ENCODE results near the gene VOPP1.

The VOPP1 gene

DNA sequence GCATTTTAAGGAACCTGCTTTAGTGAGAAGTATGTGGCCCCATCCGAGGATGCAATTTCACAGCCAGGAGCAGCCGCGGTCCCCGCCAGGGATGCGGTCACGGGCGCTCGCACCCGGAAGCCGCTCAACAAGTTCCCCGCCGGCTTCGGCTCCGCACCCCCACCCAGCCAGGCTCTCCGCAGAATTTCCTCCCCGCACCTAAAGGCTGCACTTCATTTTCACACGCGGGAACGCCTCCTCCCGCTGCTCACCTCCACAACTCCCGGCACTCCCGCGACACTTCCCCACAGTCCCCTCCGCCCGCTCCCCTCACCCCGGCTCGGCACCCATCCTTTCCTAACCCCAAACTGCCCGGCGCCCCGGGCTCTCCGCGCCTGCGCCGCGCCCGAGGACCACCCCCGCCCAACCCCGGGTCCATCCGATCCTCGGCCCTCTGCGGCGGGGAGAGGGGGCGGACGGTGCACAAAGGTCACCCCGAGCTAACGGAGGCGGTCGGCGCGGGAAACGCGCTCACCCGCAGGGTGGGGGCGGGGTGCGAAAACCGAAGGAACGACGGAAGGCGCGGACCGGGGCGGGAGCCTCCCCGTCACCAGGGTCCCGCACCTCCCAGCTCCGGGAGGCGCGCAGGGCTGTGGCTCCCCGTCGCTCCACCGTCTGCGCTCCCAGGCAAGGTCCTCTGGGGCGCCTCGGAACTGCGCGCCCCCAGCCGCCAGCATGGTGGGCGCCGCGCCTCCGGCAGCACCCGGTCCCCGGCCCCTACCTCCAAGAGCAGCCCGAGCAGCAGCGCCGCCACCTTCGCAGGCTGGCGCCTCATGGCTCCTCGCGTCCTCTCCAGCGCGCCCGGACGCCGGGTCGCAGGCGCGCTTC lies 558 bp downstream of the VOPP1 start:
- DNase-seq (ENCODE audit: low spot score in 2 of 2), result peak; percentile 26 to 69
- Histone ChIP-seq H3K36me3 (replicated peaks) (no peaks in the 10 kb centered on the region), H3K27me3 (ENCODE audit: low read depth) (no peaks in the 10 kb centered on the region), H3K4me1 (peaks cover 27% of the 10 kb centered on the region), H3K4me3 (peak overlapping the region; percentile 78), H3K9me3 (no peaks in the 10 kb centered on the region)
- in situ Hi-C loops (cut with MboI; ENCODE audit: low sequenced_read_pairs), result loop anchor here (25.0 kb wide), 1 partner anchor 809 kb away; the partner anchor contains the start of gene SEC61G

DNA sequence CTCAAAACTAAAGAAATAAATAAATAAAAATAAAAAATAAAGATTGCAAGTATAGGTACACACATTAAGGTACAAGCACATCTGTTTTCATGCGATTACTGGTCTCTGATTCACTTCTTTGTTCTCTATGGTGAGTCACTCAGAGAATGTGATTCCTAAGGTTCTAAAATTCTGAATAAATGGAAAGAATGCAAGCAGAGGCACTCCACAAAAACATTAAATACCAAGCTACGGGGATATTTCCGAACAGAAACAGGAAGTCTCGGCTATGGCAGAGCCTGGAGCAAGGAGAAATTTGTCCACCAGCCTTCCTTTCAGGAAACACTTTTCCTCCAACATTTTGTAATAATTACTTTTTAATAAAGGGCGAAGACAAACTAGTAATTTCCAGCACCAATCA lies 1.4 kb downstream of the VOPP1 start:
- in situ Hi-C loops (cut with MboI; ENCODE audit: low sequenced_read_pairs), result loop anchor here (25.0 kb wide), 1 partner anchor 809 kb away; the partner anchor contains the start of gene SEC61G
- peak in 1 of 2 experiments; percentile 30 for DNase-seq (ENCODE audit: low spot score in 2 of 2)
- no peaks in the 10 kb centered on the region; the same call in 1 of the 2 replicates for H3K9me3 ChIP-seq
- peak overlapping the region; percentile 78 for H3K4me3 ChIP-seq
- no peaks in the 10 kb centered on the region for H3K36me3 ChIP-seq (replicated peaks)
- no peaks in the 10 kb centered on the region for H3K27me3 ChIP-seq (ENCODE audit: low read depth)
- H3K4me1 ChIP-seq, result peaks cover 27% of the 10 kb centered on the region

DNA sequence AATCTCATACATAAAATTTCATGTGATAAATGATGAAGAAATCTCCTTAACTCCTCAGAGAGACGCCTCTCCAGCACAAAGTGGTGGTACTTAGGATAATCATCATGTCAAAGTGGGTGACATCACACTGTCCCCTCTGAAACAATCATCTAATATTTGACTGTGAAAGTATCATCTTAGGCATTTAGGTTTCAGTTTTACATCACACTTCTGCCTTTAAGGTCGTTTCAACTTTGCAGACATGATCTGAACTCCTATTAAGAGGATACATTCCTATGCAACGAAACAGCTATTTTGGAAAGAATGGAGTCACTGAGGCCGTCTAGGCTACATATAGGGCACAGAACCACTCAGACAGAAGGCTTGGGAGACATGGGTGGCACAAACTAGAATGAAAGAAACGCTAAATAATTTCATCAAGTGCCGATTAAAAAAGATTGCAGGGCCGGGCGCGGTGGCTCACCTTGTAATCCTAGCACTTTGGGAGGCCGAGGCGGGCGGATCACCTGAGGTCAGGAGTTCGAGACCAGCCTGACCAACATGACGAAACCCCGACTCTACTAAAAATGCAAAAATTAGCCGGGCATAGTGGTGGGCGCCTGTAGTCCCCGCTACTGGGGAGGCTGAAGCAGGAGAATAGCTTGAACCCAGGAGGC lies 2.0 kb downstream of the VOPP1 start:
- Histone ChIP-seq H3K9me3 (no peaks in the 10 kb centered on the region; the same call in 1 of the 2 replicates), H3K36me3 (replicated peaks) (no peaks in the 10 kb centered on the region), H3K27me3 (ENCODE audit: low read depth) (no peaks in the 10 kb centered on the region), H3K4me1 (peaks cover 27% of the 10 kb centered on the region), H3K4me3 (peak overlapping the region; percentile 78)
- in situ Hi-C loops (cut with MboI; ENCODE audit: low sequenced_read_pairs), result loop anchor here (25.0 kb wide), 1 partner anchor 808 kb away; the partner anchor contains the start of gene SEC61G
- no peak for DNase-seq (ENCODE audit: low spot score in 2 of 2)

DNA sequence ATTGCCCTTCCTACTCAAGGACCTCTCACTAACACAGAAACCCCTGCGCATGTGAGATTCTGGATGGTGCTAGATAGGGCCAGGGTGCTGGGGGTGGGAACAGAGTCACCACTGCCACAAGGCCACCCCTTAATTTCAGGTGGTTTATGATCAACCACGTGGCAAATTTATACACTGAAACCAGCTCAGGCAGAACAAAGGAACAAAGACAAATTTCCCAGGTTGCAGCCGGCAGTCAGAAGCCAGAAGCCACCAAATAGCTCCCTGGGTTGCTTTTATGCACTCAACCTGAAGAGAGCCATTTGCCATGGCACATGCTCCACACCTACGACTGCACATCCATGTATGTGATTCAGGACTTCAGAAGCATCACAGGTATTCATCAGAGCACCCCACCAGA lies 2.5 kb downstream of the VOPP1 start:
- no peak for DNase-seq (ENCODE audit: low spot score in 2 of 2)
- in situ Hi-C loops (cut with MboI; ENCODE audit: low sequenced_read_pairs), result loop anchor here (25.0 kb wide), 1 partner anchor 807 kb away; the partner anchor contains the start of gene SEC61G
- peaks cover 27% of the 10 kb centered on the region for H3K4me1 ChIP-seq
- H3K4me3 ChIP-seq, result no peak overlapping the region
- no peaks in the 10 kb centered on the region for H3K36me3 ChIP-seq (replicated peaks)
- no peaks in the 10 kb centered on the region; the same call in 1 of the 2 replicates for H3K9me3 ChIP-seq
- H3K27me3 ChIP-seq (ENCODE audit: low read depth), result no peaks in the 10 kb centered on the region

DNA sequence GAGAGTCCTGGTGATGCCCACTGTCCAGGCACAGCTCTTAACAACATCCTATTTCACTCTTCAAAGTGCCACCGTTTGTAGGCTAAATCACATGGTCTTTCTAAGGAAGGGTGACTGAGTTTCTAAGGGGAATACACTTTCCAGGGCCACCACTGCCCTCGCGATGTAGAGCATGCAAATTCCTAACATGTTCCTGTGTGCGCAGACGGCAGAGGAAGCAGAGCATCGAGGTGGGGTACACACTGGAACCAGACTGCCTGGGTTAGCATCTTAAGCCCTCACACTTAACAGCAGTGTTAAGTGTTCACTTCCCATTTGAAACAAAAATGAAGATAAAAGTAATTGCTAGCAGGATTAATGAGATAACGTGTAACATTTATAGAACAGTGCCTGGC lies 3.0 kb downstream of the VOPP1 start:
- Histone ChIP-seq H3K27me3 (ENCODE audit: low read depth) (no peaks in the 10 kb centered on the region), H3K9me3 (no peaks in the 10 kb centered on the region; the same call in 1 of the 2 replicates), H3K4me1 (peaks cover 27% of the 10 kb centered on the region), H3K4me3 (no peak overlapping the region), H3K36me3 (replicated peaks) (no peaks in the 10 kb centered on the region)
- no peak for DNase-seq (ENCODE audit: low spot score in 2 of 2)
- in situ Hi-C loops (cut with MboI; ENCODE audit: low sequenced_read_pairs), result loop anchor here (25.0 kb wide), 1 partner anchor 807 kb away; the partner anchor contains the start of gene SEC61G

DNA sequence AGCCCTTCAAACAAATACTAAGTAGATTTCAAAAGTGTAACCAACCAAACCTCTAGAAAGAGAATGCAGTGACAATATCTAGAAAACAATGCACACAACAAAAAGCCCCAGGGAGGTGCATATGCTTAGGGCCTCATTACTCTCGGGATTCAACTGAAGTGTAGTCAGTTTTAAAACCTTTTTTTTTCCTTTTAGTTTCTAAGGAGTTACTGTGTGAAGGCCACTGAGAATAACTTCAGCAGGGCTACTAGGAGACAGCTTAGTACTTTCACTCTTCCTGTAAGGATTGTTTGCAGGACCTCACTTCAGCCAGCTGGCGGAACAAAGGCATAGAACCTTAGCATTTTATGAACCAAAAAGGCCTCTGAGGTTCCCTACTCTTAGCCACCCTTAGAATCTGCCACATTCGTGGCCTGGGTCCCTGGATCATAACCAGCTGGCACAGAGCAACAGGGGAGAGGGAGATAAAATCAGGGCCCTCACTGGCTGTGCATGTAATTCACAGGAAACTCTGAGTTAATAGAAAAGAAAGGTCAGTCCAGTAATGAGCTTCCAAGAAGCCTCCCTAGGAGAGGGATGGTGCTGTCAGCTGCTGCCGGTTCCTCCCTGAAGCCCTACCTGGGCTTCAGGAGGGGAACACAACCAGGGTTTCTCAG lies 3.6 kb downstream of the VOPP1 start:
- no peaks in the 10 kb centered on the region; the same call in 1 of the 2 replicates for H3K9me3 ChIP-seq
- in situ Hi-C loops (cut with MboI; ENCODE audit: low sequenced_read_pairs), result loop anchor here (25.0 kb wide), 1 partner anchor 806 kb away; the partner anchor contains the start of gene SEC61G
- H3K4me1 ChIP-seq, result peaks cover 22% of the 10 kb centered on the region
- H3K36me3 ChIP-seq (replicated peaks), result no peaks in the 10 kb centered on the region
- H3K4me3 ChIP-seq, result no peak overlapping the region
- no peak for DNase-seq (ENCODE audit: low spot score in 2 of 2)
- no peaks in the 10 kb centered on the region for H3K27me3 ChIP-seq (ENCODE audit: low read depth)

DNA sequence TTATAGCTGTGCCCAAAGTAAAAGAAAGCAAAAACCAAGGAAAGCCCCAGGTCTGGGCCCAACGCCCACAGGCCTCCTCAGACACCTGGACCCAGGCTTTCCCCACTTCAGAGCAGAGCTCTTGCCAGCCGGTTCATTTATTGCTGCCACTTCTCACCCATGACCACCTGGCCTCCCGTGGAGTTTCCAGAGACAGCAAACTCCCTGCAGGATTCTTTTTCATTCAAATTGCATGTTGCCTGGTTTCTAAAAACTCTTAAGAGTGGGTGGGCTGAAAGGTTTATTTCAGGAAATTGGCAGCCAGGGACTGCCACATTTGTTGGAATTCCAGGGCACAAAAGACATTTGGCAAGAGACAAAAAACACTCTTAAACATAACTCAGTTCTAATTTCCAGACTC lies 4.7 kb downstream of the VOPP1 start:
- Histone ChIP-seq H3K4me3 (no peak overlapping the region), H3K4me1 (peaks cover 12% of the 10 kb centered on the region), H3K36me3 (replicated peaks) (no peaks in the 10 kb centered on the region), H3K9me3 (no peaks in the 10 kb centered on the region; the same call in 1 of the 2 replicates), H3K27me3 (ENCODE audit: low read depth) (no peaks in the 10 kb centered on the region)
- DNase-seq (ENCODE audit: low spot score in 2 of 2), result no peak
- in situ Hi-C loops (cut with MboI; ENCODE audit: low sequenced_read_pairs), result loop anchor here (25.0 kb wide), 1 partner anchor 805 kb away; the partner anchor contains the start of gene SEC61G

DNA sequence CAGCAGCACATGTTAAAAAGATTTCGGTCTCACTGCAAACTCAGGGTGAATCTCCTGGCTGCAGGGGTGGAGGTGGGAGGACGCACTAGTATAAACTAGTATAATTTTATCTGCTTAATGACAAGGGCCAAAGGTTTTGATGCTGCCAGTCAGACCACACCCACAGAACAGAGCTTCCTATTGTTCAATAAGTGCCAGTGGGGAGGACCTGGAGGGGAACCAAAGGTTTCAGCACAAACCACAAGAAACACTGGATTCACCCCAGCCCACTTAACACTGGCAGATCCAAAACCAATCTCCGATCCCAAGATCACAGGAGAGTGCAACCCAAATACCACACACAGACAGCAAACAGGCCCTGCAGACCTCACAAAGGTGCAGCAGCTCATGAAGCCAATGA lies 6.6 kb downstream of the VOPP1 start:
- Histone ChIP-seq H3K27me3 (ENCODE audit: low read depth) (no peaks in the 10 kb centered on the region), H3K36me3 (replicated peaks) (no peaks in the 10 kb centered on the region), H3K9me3 (no peaks in the 10 kb centered on the region; the same call in 1 of the 2 replicates), H3K4me3 (no peak overlapping the region), H3K4me1 (peaks cover 12% of the 10 kb centered on the region)
- DNase-seq (ENCODE audit: low spot score in 2 of 2), result no peak
- in situ Hi-C loops (cut with MboI; ENCODE audit: low sequenced_read_pairs), result loop anchor here (25.0 kb wide), 1 partner anchor 803 kb away; the partner anchor contains the start of gene SEC61G

DNA sequence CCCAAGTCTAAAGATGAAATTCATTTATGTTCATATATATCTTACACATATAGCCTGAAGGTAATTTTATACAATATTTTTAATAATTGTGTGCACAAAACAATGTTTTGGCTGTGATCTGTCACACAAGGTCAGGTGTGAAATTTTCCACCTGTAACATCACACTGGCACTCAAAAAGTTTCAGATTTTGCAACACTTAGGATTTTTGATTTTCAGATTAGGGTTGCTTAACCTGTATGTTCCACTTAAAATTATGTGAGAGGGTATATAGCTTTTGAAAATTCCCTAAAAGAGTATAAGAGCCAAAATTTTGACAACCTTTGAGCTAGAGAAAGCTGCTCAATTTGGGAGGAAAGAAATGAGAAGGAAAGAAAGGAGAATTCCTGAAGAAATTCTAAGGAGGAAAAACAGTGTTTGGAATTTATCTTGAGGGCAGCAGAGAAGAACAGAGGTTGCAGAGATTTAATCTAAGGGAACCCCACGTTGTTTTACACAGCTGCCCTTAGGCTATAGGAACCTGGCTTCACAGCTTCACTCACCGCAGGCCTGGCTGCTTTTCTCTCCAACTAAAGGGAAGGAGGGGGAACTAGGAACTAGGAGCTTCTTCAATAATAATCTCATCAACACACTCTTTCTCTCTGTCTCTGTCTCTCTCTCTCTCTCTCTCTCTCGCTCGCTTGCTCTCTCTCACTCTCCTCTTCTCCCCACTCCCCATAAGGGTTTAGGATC lies 8.5 kb downstream of the VOPP1 start:
- H3K4me1 ChIP-seq, result peaks cover 3% of the 10 kb centered on the region

DNA sequence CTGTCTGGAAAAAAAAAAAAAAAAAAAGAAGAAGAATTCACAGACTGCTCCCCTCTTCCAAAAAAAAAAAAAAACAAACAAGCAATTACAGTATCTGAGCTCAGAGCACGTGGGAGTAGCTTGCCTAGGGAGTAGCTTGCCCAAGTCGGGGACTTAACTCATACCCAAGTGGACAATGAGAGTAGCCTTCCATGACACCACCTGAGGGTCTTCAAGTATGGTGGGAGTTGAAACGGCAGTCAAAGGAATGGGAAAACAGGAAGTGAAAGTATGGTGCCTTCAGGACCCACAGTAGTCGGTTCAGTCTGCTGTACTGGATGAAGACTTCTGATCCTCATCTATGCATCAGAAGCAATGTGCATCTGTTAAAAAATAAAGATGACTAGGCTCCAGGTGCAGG lies 10.6 kb downstream of the VOPP1 start:
- Histone ChIP-seq H3K9me3 (no peaks in the 10 kb centered on the region; the same call in 1 of the 2 replicates), H3K4me1 (peaks cover 7% of the 10 kb centered on the region; the same call in 1 of the 2 replicates), H3K27me3 (ENCODE audit: low read depth) (no peaks in the 10 kb centered on the region), H3K4me3 (no peak overlapping the region), H3K36me3 (replicated peaks) (no peaks in the 10 kb centered on the region)
- in situ Hi-C loops (cut with MboI; ENCODE audit: low sequenced_read_pairs), result loop anchor here (25.0 kb wide), 1 partner anchor 799 kb away; the partner anchor contains the start of gene SEC61G
- DNase-seq (ENCODE audit: low spot score in 2 of 2), result no peak

More for the DNA sequence above, 8.5 kb downstream of the VOPP1 start:
- in situ Hi-C loops (cut with MboI; ENCODE audit: low sequenced_read_pairs), result loop anchor here (25.0 kb wide), 1 partner anchor 801 kb away; the partner anchor contains the start of gene SEC61G
- Histone ChIP-seq H3K9me3 (no peaks in the 10 kb centered on the region; the same call in 1 of the 2 replicates), H3K27me3 (ENCODE audit: low read depth) (no peaks in the 10 kb centered on the region), H3K4me3 (no peak overlapping the region), H3K36me3 (replicated peaks) (no peaks in the 10 kb centered on the region)
- DNase-seq (ENCODE audit: low spot score in 2 of 2), result no peak

DNA sequence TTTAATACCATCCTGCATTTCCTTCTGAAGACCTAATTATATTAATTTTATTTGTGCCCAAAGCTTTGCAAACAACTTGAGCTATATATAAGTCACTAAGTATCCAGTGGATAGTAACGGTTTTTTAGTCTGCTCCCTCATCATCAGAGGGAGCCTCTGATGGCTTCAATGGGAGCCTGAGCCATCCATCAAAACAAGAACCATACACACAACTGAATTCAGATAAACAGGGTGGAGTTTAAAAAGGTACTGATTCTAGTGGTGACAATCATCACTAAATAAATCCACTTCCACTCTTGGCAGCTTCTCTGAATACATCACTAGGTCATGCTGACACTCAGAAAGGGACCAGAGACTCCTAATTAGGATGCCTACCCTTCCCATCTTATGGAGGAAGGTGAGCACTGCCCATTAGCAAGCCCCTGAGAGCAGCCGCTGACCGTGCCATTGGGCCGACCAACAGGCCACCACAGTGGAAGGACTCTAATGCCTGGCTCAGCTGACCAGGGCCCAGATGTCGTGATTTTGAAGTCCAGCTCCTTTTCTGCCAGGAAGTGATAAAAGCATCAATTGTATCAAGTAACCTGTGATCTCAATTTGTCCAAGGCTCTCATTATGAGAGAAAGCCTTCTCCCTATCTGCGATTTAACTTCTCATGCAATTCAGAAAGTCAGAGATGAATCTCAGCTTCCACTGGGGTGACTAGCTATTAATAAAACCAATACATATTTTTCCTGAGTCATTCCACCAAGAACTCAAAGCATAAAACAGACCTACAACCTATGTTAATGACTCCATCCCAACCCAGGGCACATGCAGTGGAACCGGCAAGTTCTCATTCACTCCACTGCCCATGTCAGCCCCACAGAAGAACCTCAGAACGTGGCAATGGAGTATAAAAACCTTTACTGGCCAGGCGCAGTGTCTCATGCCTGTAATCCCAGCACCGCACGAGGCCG lies 13.1 kb downstream of the VOPP1 start:
- Histone ChIP-seq H3K4me3 (no peak overlapping the region), H3K4me1 (peaks cover 7% of the 10 kb centered on the region; the same call in 1 of the 2 replicates), H3K36me3 (replicated peaks) (0 out of 2 replicates have a peak, but pooled peaks cover 2% of the 10 kb centered on the region), H3K9me3 (no peaks in the 10 kb centered on the region), H3K27me3 (ENCODE audit: low read depth) (no peaks in the 10 kb centered on the region)
- in situ Hi-C loops (cut with MboI; ENCODE audit: low sequenced_read_pairs), result loop anchor here (25.0 kb wide), 1 partner anchor 797 kb away; the partner anchor contains the start of gene SEC61G
- DNase-seq (ENCODE audit: low spot score in 2 of 2), result no peak
